Measurements from ENCODE around the gene OTUD5.

- TF ChIP-seq CTCF (IDR thresholded peaks at IDR 0.05) (no peak), PBX3 (IDR thresholded peaks at IDR 0.05) (no peak), SMC3 (IDR thresholded peaks at IDR 0.05) (no peak), USF2 (IDR thresholded peaks at IDR 0.05) (no peak), POLR2A (IDR thresholded peaks at IDR 0.05; ENCODE audit: low read length) (no peak), MAX (IDR thresholded peaks at IDR 0.05) (no peak), PHF8 (IDR thresholded peaks at IDR 0.05; ENCODE audit: borderline replicate concordance, low read depth) (no peak), RFX5 (IDR thresholded peaks at IDR 0.05) (no peak), MAFK (IDR thresholded peaks at IDR 0.05; ENCODE audit: partially characterized antibody) (no peak), KDM1A (IDR thresholded peaks at IDR 0.05; ENCODE audit: low read depth) (no peak), ELK1 (IDR thresholded peaks at IDR 0.05; ENCODE audit: low read depth, low read length) (no peak), MYC (IDR thresholded peaks at IDR 0.05; ENCODE audit: borderline replicate concordance, low read length) (no peak), JUN (IDR thresholded peaks at IDR 0.05) (no peak)
These were observed 41.6 kb upstream of the OTUD5 start for GRCh38 chrX:48999030-48999429.

Data from A549 (cell line).